ENCODE measurements around the gene SLC2A1.
A peak's percentile ranks its signal among the peaks of the same experiment; 100 is the strongest.

SLC2A1 gene

DNA sequence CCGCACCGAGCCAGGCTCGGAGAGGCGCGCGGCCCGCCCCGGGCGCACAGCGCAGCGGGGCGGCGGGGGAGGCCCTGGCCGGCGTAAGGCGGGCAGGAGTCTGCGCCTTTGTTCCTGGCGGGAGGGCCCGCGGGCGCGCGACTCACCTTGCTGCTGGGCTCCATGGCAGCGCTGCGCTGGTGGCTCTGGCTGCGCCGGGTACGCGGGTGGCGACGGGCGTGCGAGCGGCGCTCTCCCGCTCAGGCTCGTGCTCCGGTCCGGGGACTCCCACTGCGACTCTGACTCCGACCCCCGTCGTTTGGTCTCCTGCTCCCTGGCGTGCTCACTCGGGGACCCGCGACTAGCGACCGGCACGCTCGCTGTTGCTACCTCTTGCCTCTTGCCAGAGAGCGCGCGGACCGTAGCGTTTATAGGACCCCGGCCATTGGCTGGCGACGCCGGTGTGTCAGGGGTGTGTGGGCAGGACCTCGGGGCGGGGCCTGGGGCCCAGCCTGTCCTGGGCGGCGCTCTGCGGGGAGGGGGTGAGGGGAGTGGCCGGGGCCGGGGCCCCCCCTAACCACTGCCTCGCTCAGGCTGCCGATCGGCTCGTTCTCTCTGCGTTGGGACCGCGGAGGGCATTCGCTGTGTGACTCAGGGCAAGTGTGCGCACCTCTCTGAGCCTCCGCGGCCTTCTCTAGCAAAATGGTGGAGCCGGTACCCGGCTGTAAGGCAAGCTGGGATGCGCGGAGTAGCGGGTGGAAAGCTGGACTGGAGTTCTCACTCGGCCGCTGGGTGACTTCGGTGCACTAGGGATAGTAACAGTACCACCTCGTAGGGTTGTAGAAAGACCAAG, at the start of gene SLC2A1:
SLC2A1 (minus strand) TSS at position 381 of the 832 bp plus-strand sequence; CDS start at position 164, 217 bp downstream.
- peak; percentile 87 to 89 for DNase-seq

DNA sequence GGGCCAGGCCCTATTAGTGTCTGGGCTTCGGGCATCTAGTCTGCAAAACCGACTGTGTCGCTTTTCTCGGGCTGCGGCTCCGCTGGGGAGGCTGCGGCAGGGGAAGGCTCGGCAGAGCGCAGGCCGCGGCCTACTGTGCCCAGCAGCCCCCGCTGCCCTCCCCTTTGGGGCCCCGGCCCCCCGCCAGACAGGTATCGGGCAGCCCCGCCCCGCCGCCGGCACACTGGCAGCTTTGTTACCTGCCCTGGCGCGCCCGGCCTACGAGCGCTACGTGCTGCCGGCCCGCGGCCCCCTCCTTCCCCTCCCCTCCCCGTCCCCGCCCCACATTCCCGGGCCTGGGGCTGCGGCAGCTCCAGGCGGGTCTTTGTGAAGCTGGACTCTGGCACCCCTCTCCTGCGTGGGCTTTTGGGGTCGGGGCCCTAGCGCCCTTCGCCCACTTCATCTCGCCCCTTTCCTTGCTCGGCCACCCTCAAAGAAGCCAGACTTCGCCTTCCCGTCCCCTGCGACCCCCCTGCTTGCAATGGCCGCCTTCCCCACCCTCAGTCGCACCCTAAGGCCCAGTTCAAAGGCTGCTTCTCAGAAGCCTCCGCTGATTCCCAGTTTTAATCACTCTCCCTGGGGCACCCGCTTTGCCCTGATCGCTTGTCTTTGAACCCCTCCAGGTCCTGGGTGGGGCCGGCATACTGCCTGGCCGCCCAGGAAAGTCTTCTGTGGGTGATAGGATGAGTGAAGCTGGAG, 48.9 kb upstream of the SLC2A1 start:
- DNase-seq, result no peak

DNA sequence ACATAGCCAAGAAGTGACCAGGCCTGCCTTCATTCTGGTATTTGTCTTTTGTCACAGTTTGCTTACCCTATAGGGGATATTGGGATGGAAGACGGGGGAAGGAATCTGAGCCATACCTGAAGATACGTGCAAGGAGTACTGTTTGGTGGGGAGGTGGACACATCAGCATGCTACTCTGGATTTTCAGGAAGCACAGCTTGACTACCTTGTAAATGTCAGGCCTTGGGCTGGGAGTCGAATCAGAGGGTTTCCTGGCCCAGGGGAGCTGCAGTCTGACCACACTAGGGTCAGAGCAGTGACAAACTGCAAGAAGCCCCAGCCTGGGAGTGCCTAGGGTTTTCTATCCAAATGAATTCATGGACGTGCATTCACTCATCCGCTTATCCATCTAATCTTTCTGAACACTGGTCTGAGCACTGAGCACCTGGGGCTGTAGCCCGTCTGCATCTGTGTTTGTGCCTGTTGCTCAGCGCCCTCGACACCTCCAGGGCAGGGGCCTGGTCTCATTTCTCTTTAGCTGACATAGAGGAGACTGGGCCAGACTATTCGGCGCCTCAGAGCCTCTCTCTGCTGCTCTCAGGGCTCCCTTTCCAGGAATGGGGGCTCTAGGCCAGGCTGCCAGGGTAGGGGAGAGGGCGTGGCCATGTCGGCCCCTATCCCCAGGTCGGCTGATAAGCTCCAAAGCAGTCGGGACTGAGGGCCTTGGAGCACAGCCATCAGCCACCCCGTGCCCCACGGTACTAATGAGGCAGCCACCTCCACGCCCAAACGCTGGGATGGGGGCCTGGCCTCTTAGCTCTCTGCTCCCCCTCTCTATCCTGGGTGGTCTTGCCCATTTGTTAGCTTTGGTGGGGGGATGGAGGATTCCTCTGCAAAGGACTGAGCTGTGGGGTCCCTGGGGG, 47.0 kb upstream of the SLC2A1 start:
- no peak for DNase-seq

DNA sequence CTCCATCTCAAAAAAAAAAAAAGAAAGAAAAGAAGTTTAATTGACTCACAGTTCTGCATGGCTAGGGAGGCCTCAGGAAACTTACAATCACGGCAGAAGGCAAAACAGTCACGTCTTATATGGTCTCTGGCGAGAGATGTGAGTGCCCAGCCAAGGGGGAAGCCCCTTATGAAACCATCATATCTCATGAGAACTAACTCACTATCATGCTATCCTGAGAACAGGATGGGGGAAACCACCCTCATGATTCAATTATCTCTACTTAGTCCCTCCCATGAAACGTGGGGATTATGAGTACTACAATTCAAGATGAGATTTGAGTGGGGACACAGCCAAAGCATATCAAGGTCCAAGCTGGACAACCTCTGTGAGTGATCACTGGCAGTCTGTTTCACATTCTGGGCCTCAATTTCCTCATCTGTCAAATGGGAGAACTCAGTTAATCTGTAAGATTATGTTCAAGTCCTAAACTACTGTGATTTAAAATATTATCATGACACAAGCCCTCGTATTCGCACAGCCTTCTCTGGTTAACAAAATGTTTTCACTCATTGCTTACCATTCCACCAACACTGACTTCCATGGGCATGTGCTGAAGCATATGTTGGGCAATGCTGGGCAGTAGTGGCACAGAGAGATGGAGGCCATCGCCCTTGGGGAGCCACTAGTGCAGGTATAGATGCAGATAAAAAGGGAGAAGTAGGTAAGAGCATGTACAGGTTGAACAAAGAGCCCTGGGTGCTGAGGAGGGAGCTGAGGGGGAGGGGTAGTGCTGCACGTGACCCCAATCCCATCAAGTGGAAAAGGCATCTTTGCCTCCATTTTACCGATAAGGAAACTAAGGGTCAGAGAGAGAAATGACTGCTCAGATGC, 46.2 kb upstream of the SLC2A1 start:
- no peak for DNase-seq

DNA sequence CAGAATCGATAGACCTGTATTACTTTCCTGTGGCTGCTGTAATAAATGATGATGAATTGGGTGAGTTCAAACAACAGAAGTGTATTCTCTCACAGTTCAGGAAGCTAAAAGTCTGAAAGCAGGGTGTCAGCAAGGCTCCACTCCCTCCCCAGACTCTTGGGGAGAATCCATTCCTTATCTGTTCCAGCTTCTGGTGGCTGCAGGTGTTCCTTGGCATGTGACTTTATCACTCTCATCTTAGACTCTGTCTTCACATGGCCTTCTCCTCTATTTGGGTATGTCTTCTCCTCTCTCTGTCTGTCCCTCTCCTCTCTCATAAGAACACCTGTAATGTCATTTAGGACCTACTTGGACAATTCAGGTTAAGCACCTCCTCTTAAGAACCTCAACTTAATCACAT, 44.1 kb upstream of the SLC2A1 start:
- DNase-seq, result no peak

DNA sequence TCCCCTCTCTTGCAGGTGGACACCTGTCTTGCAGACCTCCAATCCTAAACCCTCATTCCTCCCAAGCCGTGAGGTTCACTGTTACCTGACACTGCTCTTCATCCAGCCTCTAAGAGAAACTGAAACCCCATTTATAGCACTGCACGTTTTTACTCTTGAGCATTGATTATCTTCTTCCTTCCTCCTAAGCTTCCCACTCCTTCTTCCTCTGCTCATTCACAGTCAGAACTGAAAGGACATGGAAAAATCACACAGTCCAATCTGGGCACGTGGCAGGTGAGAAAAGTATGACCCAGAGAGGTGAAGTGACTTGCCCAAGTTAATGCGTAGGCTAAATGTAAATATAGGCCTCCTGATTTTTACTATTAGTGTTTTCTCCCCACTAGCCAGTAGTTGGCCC, 43.4 kb upstream of the SLC2A1 start:
- DNase-seq, result no peak

DNA sequence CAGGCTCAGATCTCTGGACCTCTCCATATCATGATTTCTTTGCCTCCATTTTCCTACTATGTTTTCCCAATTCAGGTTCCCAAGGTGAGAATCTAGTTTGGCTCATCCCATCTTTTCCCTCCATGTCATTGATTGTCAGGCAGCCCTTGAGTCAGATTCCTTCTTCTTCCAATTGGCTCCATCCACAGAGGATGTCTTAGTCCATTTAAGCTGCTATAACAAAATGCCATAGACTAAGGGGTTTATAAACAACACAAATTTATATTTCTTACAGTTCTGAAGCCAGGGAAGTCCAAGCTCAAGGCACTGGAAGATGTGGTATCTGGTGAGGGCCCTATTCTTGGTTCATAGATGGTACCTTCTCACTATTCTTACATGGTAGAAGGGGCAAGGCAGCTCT, 42.8 kb upstream of the SLC2A1 start:
- no peak for DNase-seq

DNA sequence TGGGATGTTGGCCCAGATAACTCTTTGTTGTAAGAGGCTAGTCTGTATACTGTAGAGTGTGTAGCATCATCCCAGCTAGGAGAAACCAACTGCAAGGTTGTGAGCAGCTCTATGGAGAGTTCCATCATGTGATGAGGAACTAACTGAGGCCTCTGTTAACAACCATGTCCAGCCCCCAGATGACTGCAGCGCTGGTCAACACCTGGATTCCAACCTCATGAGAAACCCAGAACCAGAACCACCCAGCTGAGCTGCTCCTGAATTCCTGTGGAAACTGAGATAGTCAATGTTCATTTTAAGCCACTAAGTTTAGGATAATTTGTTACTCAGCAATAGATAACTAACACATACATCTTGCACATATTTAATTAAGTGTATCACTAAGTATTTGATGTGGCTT, 41.6 kb upstream of the SLC2A1 start:
- no peak for DNase-seq

DNA sequence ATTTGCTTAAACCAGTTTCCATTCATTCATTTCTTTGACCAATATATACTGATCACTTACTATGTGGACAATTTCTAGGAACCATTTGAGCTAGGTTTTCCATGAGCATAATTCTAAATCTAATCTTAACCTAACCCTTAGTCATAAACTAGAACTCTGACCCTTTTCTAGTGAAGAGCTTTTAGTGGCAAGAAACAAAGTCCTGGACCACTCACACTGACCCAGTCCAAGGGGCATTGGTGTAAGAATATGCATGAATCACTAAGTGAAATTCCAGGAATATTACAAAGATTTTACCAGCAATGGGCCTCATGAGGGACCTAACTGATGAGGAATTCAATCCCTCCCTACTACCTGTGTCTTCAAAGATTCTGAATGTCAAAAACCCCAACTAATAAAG, 40.6 kb upstream of the SLC2A1 start:
- no peak for DNase-seq

DNA sequence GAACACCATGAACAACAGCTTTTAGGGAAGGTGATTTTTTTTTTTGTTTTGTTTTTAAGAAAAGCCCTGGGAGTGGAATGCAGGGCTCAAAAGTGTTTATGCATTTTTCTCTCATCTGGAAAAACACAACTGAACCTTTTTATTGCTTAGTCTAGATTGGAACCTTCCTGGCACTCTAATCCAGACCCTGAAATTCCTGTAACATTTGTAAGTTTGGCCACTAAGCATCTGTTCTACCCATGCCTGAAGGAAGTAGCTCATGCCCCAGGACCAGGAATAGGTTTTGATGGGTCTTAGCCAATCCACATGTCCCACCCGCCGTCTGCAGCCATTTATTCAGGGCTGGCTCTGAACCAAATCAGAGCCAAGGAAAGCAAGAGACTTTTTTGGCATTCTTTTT, 39.7 kb upstream of the SLC2A1 start:
- DNase-seq, result no peak

DNA sequence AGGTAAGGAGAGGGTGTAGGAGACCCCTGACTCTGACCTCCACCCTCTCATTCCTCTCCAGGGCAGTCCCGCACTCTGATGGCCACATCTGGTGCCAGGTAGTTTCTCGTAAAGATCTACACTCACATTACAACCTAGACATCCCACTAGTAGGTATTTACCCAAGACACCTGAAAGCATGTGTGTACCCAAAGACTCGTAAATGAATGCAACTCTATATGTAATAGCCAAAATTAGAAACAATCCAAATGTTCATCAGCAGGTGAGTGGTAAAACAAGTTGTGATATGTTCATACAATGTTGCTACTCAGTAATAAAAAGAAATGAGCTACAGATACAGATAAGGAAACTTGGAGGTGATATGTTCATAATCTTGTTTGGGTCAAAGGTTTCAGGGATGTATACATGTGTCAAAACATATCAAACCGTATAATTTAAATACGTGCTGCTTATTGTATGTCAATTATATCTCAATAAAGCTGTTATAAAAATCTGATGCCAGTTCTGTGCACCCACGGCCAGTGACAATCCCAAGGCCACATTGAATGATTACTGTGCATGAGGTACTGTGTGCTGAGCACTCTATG, 37.8 kb upstream of the SLC2A1 start:
- DNase-seq, result no peak

DNA sequence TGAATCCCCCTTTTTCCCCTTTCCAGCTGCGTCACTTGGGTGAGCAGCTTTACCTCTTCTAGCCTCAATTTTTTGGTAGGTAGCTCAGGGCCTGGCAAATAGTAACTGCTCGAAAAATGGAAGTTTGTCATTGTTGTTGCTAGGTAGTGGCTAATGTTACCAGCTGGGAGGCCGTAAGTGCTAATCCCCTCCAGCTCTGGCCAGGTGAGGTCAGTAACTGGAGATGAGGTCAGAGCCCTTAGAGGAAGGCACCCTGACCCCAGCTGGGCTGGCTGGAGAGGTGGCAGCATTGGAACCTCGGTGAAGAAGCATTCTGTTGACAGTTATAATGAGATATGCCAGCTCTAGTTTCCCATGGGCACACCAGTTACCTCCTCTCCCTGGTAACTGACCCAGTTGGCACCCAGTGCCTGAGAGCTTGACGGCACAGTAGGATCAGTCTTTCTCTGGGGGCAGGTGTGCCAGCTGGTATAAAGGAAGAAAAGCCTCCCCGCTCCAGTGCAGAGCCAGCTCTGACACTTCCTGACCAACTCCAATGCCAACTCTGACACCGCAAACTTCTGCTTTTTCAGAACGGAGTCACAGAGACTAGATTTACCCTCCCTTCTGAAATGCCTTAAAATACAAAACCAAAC, 35.0 kb upstream of the SLC2A1 start:
- peak; percentile 92 to 93 for DNase-seq

DNA sequence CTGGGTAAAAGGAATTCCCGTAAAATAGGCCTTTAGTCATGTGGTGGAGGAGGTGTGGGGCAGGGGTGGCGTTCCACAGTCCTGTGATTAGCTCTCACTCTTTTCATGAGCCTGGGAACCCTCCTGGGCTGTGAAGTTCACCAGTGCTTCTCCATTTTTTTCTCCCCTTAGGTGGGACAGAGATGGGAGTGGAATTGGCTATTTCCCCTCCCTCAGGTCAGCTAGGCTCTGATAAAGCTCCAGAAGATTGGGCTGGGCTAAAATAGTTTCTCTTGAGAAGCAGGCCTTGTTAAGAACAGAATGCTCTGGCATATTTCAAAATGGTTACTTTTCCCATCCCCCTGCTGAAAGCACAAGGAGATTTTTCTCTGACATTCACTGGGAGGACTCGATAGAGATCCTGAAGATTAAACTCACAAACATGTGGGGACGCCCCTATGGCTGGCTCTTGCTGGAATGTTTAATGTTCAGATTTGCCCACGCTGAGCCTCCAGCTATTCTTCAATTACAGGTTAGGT, 33.4 kb upstream of the SLC2A1 start:
- no peak for DNase-seq

DNA sequence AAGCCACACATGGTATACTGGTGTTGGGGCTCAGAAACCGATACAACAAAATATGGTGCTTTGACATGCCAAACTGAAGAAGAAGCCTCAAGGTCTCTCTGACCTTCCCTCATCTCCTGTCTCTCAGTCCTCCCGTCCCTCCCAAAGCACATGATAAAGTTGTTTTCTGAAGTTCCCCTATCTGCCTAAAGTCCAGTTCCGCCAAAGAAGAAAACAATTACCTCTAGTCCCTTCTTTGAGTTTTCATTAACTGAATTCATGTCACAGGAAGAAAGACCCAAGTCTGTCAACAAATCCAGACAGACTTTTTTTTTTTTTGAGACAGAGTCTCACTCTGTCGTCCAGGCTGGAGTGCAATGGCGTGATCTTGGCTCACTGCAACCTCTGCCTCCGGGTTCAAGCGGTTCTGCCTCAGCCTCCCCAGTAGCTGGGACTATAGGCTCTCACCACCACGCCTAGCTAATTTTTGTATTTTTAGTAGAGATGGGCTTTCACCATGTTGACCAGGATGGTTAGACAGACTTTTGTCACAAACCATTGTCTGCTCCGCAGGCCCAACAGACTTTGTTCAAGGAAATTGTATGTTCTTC, 32.2 kb upstream of the SLC2A1 start:
- DNase-seq, result no peak

DNA sequence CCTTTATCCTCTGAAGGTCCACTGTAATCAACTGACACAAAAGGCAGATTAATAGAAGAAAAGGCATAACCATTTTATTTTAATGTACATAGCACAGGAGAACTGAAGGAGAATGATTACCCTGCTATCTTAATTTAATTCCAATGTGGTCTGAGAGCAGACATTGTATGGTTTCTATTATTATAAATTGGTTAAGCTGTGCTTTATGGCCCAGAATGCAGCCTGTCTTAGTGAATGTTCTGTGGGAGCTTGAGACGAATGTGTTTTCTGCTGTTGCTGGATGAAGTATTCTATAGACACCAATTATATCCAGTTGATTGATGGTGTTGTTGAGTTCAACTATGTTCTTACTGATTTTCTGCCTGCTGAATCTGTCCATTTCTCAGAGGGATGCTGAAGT, 25.0 kb upstream of the SLC2A1 start:
- no peak for DNase-seq

DNA sequence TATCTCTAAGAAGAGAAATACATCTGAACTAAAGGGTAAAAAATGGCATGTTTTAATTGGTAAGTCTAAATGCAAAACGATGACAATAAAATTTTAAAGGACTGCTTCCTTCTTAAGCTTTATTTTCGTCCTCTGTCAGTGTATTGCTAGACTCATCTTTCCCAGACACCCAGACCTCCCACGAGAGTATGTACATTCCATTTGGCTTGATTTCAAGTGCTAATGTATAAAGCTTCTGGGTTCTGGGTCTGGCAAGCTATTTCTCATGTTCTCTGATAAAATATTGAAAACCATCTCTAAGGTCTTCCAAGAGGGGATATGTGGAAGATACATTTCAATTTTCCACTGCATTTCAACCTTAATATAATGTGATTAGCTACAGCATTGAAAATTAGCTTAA, 24.6 kb upstream of the SLC2A1 start:
- DNase-seq, result no peak

DNA sequence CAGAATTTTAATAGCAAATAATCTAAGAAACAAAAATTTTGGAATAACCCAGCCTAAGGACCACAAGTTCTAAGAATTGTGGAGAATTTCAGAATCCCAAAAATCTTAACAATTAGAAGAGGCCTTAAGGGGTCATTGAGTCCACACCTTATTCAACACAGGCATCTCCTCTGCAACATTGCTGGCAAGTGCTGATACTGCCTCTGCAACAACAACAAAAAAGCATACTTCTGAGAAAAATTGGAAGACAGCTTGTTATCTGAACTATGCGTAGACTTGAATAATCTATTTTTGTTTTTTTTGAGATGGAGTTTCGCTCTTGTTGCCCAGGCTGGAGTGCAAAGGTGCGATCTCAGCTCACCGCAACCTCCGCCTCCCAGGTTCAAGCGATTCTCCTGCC, 24.0 kb upstream of the SLC2A1 start:
- no peak for DNase-seq

DNA sequence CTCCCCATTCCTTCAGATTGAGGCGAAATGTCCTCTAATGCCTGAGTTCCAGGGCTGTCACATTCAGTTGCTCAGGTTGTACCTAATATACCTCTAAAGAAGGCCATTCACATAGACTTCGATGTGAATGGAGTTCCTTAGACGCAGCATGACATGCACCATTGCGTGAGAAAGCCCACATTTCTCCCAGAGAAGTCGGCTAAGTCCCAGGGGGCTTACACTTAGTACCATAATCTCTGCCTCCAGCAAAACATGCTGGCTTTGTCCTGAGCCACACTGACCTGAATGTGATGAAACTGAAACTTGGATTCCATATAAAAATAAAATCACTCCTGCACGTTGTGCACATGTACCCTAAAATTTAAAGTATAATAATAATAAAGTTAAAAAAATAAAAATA, 23.2 kb upstream of the SLC2A1 start:
- no peak for DNase-seq

DNA sequence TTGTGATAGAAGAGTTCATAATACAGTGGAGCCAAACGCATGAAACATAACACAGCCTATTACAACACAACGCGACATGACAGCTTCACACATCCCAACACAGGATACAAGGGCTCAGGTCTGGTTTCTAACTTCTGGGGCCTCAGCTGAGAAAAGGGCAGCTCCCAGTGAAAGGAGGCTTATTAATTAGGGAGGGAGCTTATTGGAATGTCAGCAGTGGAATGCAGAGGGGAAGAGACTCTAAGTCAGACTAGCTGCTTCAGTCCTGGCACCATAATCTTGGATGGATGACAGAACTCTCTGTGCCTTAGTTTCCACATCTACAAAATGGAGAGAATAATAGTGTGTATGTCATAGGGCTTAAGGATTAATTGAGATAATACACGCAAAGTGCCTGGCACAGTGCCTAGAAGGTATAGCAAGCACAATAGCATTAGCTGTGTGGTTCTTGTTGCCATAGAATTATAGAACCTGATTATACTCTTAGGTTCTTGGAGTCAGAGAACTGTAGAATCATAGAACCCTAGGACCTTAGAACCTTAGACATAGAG, 22.7 kb upstream of the SLC2A1 start:
- no peak for DNase-seq
